Activated CD8-positive, alpha-beta T cell treated with anti-CD3 and anti-CD28 coated beads, Interleukin-2, amount 10 ng/mL, durations not matched to agents 7 days and 5 days (primary cell): ENCODE measurements around the gene DPAGT1. TPM values are rescaled to one million over a fixed set of nuclear protein-coding genes. Genes with fewer than 3 reads are reported as not detected.

Experiments
- ATAC-seq: fragments of 150-1000 bp; cut with Tn5 transposase; one replicate; pipeline ENCODE4 v1.10.0; 2021; ENCODE audit warnings: moderate library complexity
- CTCF ChIA-PET: fragments of 350-600 bp; sonication (Branson Sonifier 250); formaldehyde crosslinking; loops from one replicate; lab custom pipeline; 2021; ENCODE audit warnings: antibody characterized with exemption; lab: Charles Lee
- POLR2A ChIA-PET: fragments of 350-600 bp; sonication (Branson Sonifier 250); formaldehyde crosslinking; loops from one replicate; lab custom pipeline; 2021; ENCODE audit warnings: antibody characterized with exemption; lab: Charles Lee
- DNase-seq: peaks from one replicate; pipeline ENCODE4 v3.0.0-alpha.2; 2020
- H3K27ac Mint-ChIP-seq: one replicate; pipeline ENCODE4 v1.8.0; 2021; ENCODE audit warnings: mild to moderate bottlenecking, mixed read lengths
- H3K27me3 Mint-ChIP-seq: one replicate; pipeline ENCODE4 v1.8.0; 2021; ENCODE audit warnings: low read depth, mixed read lengths
- H3K36me3 Mint-ChIP-seq: one replicate; pipeline ENCODE4 v1.8.0; 2021; ENCODE audit warnings: low read depth, mixed read lengths
- H3K4me1 Mint-ChIP-seq: one replicate; pipeline ENCODE4 v1.8.0; 2021; ENCODE audit warnings: low read depth, mixed read lengths
- H3K4me3 Mint-ChIP-seq: one replicate; pipeline ENCODE4 v1.8.0; 2021; ENCODE audit warnings: mild to moderate bottlenecking, mixed read lengths
- H3K9me3 Mint-ChIP-seq: one replicate; pipeline ENCODE4 v1.8.0; 2022; ENCODE audit warnings: mixed read lengths; ENCODE audit not compliant: insufficient read depth
- total RNA-seq, 2 experiments: library from RNA; stranded (reverse); gene quantifications; one replicate each; pipeline ENCODE4 v1.2.3, GENCODE V29; 2021

DPAGT1 gene
- total RNA-seq, 2 experiments from 2014 or later: 52.5 to 57.7 TPM

DNA sequence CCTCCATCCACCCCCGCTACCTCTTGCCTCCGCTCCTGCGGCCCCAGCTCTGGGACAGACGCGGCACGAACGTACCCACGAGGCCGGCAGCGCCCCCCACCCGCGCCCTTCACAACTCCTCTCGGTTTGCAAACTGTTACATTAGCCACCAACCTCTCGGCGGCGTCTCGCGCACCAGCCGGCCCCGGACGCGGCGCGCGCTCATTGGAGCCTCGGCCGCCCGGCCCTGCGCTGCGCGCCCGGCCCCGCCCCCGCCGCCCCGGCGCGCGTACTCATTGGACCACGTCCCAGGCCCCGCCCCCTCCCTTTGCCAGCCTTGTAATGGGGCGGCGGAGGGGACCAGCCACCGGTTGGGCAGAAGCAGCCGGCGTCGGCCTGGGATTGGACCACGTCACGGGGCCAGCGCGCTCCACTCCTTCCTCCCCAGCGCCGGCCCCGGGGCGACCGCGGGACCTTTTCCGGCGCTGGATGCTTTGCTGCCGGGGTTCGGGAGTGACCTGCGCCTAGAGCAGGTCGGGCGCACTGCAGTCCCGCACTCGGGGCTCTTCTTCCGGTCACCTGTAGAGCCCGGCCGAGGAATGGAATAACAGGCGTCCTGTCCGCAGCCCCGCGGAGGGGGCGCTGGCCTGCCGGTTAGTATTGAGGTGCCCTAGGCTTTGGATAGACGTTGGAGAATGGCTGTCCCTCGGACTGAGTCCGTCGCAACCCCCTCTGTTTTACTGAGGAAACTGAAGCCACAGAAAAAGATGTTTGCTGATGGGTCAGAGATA, 44.5 kb downstream of the DPAGT1 start, which contains the start of gene HYOU1:
TSS of gene HYOU1 (minus strand) at position 206 of the 770 bp plus-strand sequence. CDS start 1,045 bp downstream, outside the sequence.
- Mint-ChIP-seq H3K27ac (peak within 1 kb of the TSS; percentile 99), H3K27me3 (no peaks in the 10 kb centered on the region), H3K4me3 (peak within 1 kb of the TSS; percentile 97), H3K36me3 (peaks cover 46% of the 10 kb centered on the region), H3K4me1 (peaks cover 30% of the 10 kb centered on the region), H3K9me3 (no peaks in the 10 kb centered on the region)
- peak; percentile 99 for DNase-seq
- ChIA-PET POLR2A (interaction anchor here (0.9 to 4.1 kb wide), 16 partner anchors 10 to 268 kb away, joined by 3 to 28 read pairs (median 6); partner anchors contain the start of genes C2CD2L, HINFP, HMBS and RPS25), CTCF (interaction anchor here (0.7 to 2.6 kb wide), 11 partner anchors 10 to 268 kb away, joined by 3 to 12 read pairs (median 6); partner anchors contain the start of genes DPAGT1, SLC37A4 and VPS11)
- peak; percentile 96 for ATAC-seq

- CTCF ChIA-PET: interaction anchor here (0.5 to 2.6 kb wide), 12 partner anchors 11 to 268 kb away, joined by 3 to 12 read pairs (median 4); partner anchors contain the start of genes DPAGT1, SLC37A4 and VPS11
- DNase-seq (peak; percentile 56), ATAC-seq (peak; percentile 10)
- H3K27ac Mint-ChIP-seq: peak overlapping the region; percentile 99
- peak overlapping the region; percentile 97 for H3K4me3 Mint-ChIP-seq
- peaks cover 51% of the 10 kb centered on the region for H3K36me3 Mint-ChIP-seq
- H3K9me3 Mint-ChIP-seq: no peaks in the 10 kb centered on the region
- no peaks in the 10 kb centered on the region for H3K27me3 Mint-ChIP-seq
- POLR2A ChIA-PET: interaction anchor here (0.5 to 4.1 kb wide), 15 partner anchors 9 to 269 kb away, joined by 3 to 28 read pairs (median 5); partner anchors contain the start of genes C2CD2L, HMBS, RPS25 and TRAPPC4
- H3K4me1 Mint-ChIP-seq: peaks cover 30% of the 10 kb centered on the region
Measured at GRCh38 chr11:119056421-119056999, 45.1 kb downstream of the DPAGT1 start.

DNA sequence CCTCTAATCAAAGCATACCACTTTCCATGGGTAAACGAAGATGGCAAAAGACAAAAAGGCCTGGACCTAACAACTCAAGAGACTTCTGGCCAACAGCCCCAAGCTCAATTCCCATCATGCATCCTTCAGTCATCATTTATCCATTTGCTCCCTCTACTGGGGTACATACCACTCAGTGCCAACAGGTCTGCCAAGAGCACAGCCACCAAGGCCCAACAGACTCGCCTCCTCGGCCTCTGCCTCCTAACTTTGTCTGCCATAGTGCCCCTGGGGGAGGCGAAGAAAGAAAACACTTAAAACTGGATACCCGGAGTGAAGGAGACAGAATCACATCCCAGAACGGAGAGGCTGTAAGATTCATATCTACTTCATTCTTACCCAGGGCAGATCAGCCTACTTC, 45.8 kb downstream of the DPAGT1 start:
- ATAC-seq (no peak), DNase-seq (peak; percentile 32)
- H3K36me3 Mint-ChIP-seq: peaks cover 58% of the 10 kb centered on the region
- no peaks in the 10 kb centered on the region for H3K9me3 Mint-ChIP-seq
- peak overlapping the region; percentile 78 for H3K27ac Mint-ChIP-seq
- H3K4me1 Mint-ChIP-seq: peaks cover 30% of the 10 kb centered on the region
- ChIA-PET CTCF (interaction anchor here (0.8 to 2.6 kb wide), 12 partner anchors 12 to 366 kb away, joined by 3 to 12 read pairs (median 4); partner anchors contain the start of genes SLC37A4, TRAPPC4 and VPS11), POLR2A (interaction anchor here (0.5 to 4.1 kb wide), 14 partner anchors 8 to 269 kb away, joined by 3 to 28 read pairs (median 6); partner anchors contain the start of genes C2CD2L, HMBS, RPS25 and TRAPPC4)
- H3K27me3 Mint-ChIP-seq: no peaks in the 10 kb centered on the region
- H3K4me3 Mint-ChIP-seq: peak overlapping the region; percentile 97

- POLR2A ChIA-PET: interaction anchor here (1.0 to 3.4 kb wide), 3 partner anchors 13 to 41 kb away, joined by 4 to 26 read pairs (median 4); partner anchors contain the start of genes TRAPPC4 and VPS11
- no peak for ATAC-seq
- Mint-ChIP-seq H3K27ac (peak overlapping the region; percentile 30), H3K4me1 (peaks cover 36% of the 10 kb centered on the region), H3K9me3 (no peaks in the 10 kb centered on the region), H3K27me3 (no peaks in the 10 kb centered on the region), H3K4me3 (peak overlapping the region; percentile 34), H3K36me3 (peaks cover 67% of the 10 kb centered on the region)
- CTCF ChIA-PET: interaction anchor here (0.7 to 2.6 kb wide), 4 partner anchors 11 to 365 kb away, joined by 3 to 12 read pairs (median 4); partner anchors contain the start of gene SLC37A4
- DNase-seq: no peak
Measured at GRCh38 chr11:119054418-119054817, 47.2 kb downstream of the DPAGT1 start.

DNA sequence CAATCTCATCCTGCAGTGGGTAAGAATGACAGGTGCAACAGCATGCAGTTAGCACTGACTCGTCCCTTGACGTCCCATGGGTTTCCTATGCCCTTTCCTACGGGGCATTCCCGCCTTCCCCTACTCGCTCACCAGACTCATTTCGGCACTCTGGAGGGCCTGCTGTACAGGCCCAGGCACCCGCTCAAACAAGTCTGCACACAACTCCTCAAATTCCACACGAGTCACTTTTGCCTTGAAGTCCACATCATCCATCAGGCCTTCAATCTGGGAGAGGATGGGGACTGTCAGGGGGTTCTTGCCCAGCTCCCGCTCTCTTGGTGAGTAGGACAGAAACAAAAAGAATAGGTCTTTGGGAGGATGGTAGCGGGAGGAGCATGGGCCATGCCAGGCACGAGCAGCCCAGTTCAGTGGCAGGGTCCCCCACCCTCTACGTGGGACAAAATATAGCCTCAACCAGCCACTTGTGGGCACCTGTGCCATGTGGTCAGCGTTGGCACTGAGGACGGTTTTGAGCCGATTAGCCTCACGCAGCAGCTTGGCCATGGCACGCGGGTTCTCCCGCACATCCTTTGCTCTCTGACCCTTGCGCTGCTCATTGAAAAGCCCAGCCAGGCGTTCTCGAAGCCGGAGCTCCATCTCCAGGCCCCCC, 49.4 kb downstream of the DPAGT1 start:
- no peaks in the 10 kb centered on the region for H3K27me3 Mint-ChIP-seq
- POLR2A ChIA-PET: no interaction called here
- peaks cover 81% of the 10 kb centered on the region for H3K36me3 Mint-ChIP-seq
- no peak for ATAC-seq
- no peaks in the 10 kb centered on the region for H3K9me3 Mint-ChIP-seq
- CTCF ChIA-PET: no interaction called here
- H3K4me3 Mint-ChIP-seq: no peak overlapping the region
- peaks cover 30% of the 10 kb centered on the region for H3K4me1 Mint-ChIP-seq
- no peak for DNase-seq
- H3K27ac Mint-ChIP-seq: no peak overlapping the region

DNA sequence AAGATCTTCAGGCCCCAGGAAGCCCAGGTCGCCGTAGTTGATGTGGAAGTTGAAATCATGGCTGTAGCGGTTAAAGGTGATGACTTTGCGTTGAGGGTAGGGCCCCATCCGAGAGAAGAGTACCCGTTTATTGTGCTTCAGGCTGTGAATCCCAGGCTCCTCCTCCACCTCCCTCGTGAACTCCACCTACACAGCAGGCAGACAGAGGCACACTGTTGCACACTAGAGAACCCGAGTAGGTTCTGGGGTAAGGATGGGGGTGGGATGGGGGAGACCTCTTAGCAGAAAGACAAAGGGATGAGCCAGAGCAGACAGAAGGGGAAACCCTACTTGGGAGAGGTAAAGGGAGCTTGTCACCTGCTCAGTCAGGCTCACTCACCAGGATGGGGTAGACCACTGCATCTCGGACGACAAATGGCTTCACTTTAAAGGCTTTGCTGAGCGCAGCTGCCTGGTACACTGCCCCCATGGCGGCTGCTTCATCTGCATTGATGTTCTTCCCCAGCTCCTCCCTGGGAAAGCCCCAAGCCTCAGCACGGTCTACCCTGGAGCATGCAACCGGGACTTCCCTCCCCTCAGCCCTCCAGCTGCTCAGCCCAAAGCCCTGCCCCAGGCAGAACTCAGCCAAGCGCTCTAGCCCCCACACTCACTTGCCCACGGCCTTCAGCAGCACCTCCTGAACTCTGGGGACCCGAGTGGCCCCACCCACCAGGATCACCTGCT, 50.1 kb downstream of the DPAGT1 start:
- CTCF ChIA-PET: no interaction called here
- no peak for ATAC-seq
- Mint-ChIP-seq H3K36me3 (peaks cover 86% of the 10 kb centered on the region), H3K27me3 (no peaks in the 10 kb centered on the region), H3K9me3 (no peaks in the 10 kb centered on the region), H3K4me3 (no peak overlapping the region), H3K27ac (peak overlapping the region; percentile 50), H3K4me1 (peaks cover 30% of the 10 kb centered on the region)
- POLR2A ChIA-PET: interaction anchor here (0.8 to 1.2 kb wide), 3 partner anchors 32 to 54 kb away, joined by 3 to 4 read pairs (median 3); partner anchors contain the start of gene DPAGT1
- DNase-seq: no peak

DNA sequence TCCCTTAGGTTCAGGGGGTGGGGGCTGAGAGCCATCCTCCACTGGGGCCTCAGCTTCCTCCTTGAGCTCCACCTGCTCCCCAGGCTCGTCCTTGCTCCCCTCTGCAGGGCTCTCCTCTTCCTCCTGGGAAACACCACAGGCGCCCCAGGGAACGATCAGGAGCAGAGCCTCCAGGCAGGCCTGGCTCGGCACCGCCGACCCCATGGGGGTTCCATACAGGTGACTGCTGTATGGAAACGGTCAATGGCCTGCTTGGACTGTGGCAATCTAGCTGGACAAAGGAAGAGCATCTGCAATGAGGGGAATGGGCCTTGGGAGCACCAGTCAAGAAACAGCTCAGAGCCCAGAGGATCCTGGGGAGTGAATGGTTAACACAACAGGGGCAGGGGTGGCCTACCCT, 52.6 kb downstream of the DPAGT1 start:
- no peak for ATAC-seq
- Mint-ChIP-seq H3K27ac (no peak overlapping the region), H3K27me3 (no peaks in the 10 kb centered on the region), H3K4me1 (peaks cover 12% of the 10 kb centered on the region), H3K4me3 (no peak overlapping the region), H3K9me3 (no peaks in the 10 kb centered on the region), H3K36me3 (peaks cover 74% of the 10 kb centered on the region)
- no peak for DNase-seq
- ChIA-PET POLR2A (interaction anchor here (0.5 to 1.0 kb wide), 2 partner anchors 18 to 85 kb away, joined by 3 to 5 read pairs; partner anchors contain the start of gene VPS11), CTCF (no interaction called here)

DNA sequence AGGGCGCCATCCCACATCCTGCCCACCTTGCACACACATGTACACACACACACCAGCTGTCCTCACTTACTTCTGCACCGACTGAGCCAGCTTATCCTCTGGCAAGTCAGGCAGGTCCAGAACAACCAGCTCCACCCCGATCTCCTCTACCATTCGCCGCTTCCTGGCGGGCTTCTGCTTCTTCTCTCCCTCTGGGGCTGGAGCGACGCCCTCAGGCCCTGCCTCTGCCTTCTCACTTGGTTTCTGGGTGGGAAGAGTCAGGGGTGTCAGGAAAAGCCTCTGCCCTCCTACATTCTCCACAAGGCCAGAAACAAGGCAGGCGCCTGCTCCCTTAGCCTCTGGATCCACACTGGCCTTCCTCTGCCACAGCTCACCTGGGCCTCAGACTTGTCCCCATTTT, 53.0 kb downstream of the DPAGT1 start:
- Mint-ChIP-seq H3K4me1 (peaks cover 12% of the 10 kb centered on the region), H3K9me3 (no peaks in the 10 kb centered on the region), H3K4me3 (no peak overlapping the region), H3K27me3 (no peaks in the 10 kb centered on the region), H3K27ac (no peak overlapping the region), H3K36me3 (peaks cover 70% of the 10 kb centered on the region)
- no peak for DNase-seq
- CTCF ChIA-PET: interaction anchor here (0.9 to 1.0 kb wide), 2 partner anchors 17 to 18 kb away, joined by 3 to 5 read pairs; no protein-coding TSS in a partner anchor
- no peak for ATAC-seq
- POLR2A ChIA-PET: interaction anchor here (0.5 to 1.0 kb wide), 2 partner anchors 19 to 85 kb away, joined by 3 to 5 read pairs; partner anchors contain the start of gene VPS11

DNA sequence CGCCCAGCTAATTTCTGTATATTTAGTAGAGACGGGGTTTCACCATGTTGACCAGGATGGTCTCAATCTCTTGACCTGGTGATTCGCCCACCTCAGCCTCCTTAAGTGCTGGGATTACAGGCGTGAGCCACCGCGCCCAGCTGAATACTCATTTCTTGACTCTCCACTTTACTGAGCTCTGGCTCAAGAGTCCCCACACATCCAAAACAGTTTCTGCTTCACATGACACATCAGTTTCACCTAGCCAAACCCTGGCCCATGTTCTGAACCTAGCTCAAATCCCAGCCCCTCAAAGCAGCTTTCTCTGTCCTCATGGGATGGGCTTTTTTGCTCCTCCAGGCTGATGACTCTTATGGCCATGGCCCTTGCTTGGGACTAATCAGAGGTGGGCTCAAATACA, 54.4 kb downstream of the DPAGT1 start:
- POLR2A ChIA-PET: interaction anchor here (1.0 to 1.9 kb wide), 2 partner anchors 9 to 48 kb away, joined by 3 to 5 read pairs; partner anchors contain the start of gene HYOU1
- Mint-ChIP-seq H3K4me3 (no peak overlapping the region), H3K36me3 (peaks cover 56% of the 10 kb centered on the region), H3K27ac (peak overlapping the region; percentile 25), H3K27me3 (no peaks in the 10 kb centered on the region), H3K9me3 (no peaks in the 10 kb centered on the region), H3K4me1 (peaks cover 10% of the 10 kb centered on the region)
- CTCF ChIA-PET: no interaction called here
- DNase-seq (no peak), ATAC-seq (no peak)
